Measurements from ENCODE around the gene SHROOM3. TPM values are rescaled to one million over a fixed set of nuclear protein-coding genes. Genes with fewer than 3 reads are reported as not detected.
A peak's percentile ranks its signal among the peaks of the same experiment; 100 is the strongest.

The SHROOM3 gene
- total RNA-seq, 2 donors from 2014 or later: 18.1 to 21.8 TPM

- Mint-ChIP-seq H3K27me3 (ENCODE audit: insufficient read depth) (no peaks in the 10 kb centered on the region), H3K9me3 (no peaks in the 10 kb centered on the region), H3K36me3 (ENCODE audit: low read depth) (peaks cover 61% of the 10 kb centered on the region), H3K4me3 (no peak overlapping the region), H3K27ac (peak overlapping the region; percentile 24), H3K4me1 (peaks cover 4% of the 10 kb centered on the region)
- Histone ChIP-seq H3K4me3 (ENCODE audit: low read length) (no peak overlapping the region), H3K36me3 (ENCODE audit: control insufficient read depth, insufficient read depth, low read length) (peaks cover 62% of the 10 kb centered on the region), H3K9me3 (ENCODE audit: control insufficient read depth, low read length) (peaks cover 10% of the 10 kb centered on the region), H3K27me3 (ENCODE audit: control insufficient read depth, insufficient read depth, low read length, poor library complexity, severe bottlenecking) (no peaks in the 10 kb centered on the region), H3K9ac (ENCODE audit: extremely low read depth, low read length, poor library complexity, severe bottlenecking) (no peak overlapping the region), H3K27ac (ENCODE audit: low read depth, low read length) (no peak overlapping the region), H3K4me1 (ENCODE audit: control insufficient read depth, insufficient read depth, low read length) (no peaks in the 10 kb centered on the region)
- TF ChIP-seq, protein P1, sequence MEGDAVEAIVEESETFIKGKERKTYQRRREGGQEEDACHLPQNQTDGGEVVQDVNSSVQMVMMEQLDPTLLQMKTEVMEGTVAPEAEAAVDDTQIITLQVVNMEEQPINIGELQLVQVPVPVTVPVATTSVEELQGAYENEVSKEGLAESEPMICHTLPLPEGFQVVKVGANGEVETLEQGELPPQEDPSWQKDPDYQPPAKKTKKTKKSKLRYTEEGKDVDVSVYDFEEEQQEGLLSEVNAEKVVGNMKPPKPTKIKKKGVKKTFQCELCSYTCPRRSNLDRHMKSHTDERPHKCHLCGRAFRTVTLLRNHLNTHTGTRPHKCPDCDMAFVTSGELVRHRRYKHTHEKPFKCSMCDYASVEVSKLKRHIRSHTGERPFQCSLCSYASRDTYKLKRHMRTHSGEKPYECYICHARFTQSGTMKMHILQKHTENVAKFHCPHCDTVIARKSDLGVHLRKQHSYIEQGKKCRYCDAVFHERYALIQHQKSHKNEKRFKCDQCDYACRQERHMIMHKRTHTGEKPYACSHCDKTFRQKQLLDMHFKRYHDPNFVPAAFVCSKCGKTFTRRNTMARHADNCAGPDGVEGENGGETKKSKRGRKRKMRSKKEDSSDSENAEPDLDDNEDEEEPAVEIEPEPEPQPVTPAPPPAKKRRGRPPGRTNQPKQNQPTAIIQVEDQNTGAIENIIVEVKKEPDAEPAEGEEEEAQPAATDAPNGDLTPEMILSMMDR (conservative IDR thresholded peaks at IDR 0.05): no peak
- no peak for DNase-seq
- 79 to 89% methylated on average over 2 to 5 of the region's 5 CpGs for WGBS, 2 experiments (ENCODE audit: insufficient coverage in 1 of 2, insufficient read length in 1 of 2)
These were observed 337.6 kb downstream of the SHROOM3 start for GRCh38 chr4:76772498-76773106.

GRCh38 chr4:76773766-76774165, 338.7 kb downstream of the SHROOM3 start:
- no peaks in the 10 kb centered on the region for H3K27me3 ChIP-seq (ENCODE audit: control insufficient read depth, insufficient read depth, low read length, poor library complexity, severe bottlenecking)
- H3K27ac Mint-ChIP-seq: no peak overlapping the region
- H3K9me3 Mint-ChIP-seq: no peaks in the 10 kb centered on the region
- H3K36me3 ChIP-seq (ENCODE audit: control insufficient read depth, insufficient read depth, low read length): peaks cover 61% of the 10 kb centered on the region
- H3K9ac ChIP-seq (ENCODE audit: extremely low read depth, low read length, poor library complexity, severe bottlenecking): no peak overlapping the region
- H3K27ac ChIP-seq (ENCODE audit: low read depth, low read length): peak overlapping the region; percentile 38
- H3K4me1 Mint-ChIP-seq: no peaks in the 10 kb centered on the region
- TF ChIP-seq, protein P1 (conservative IDR thresholded peaks at IDR 0.05): no peak
- no peaks in the 10 kb centered on the region for H3K4me1 ChIP-seq (ENCODE audit: control insufficient read depth, insufficient read depth, low read length)
- no peak overlapping the region for H3K4me3 Mint-ChIP-seq
- no peak for DNase-seq
- peaks cover 64% of the 10 kb centered on the region for H3K36me3 Mint-ChIP-seq (ENCODE audit: low read depth)
- H3K27me3 Mint-ChIP-seq (ENCODE audit: insufficient read depth): no peaks in the 10 kb centered on the region
- H3K9me3 ChIP-seq (ENCODE audit: control insufficient read depth, low read length): peaks cover 10% of the 10 kb centered on the region
- H3K4me3 ChIP-seq (ENCODE audit: low read length): no peak overlapping the region

GRCh38 chr4:76779740-76780459, 344.9 kb downstream of the SHROOM3 start:
- Histone ChIP-seq H3K27me3 (ENCODE audit: control insufficient read depth, insufficient read depth, low read length, poor library complexity, severe bottlenecking) (no peaks in the 10 kb centered on the region), H3K4me1 (ENCODE audit: control insufficient read depth, insufficient read depth, low read length) (peaks cover 4% of the 10 kb centered on the region), H3K4me3 (ENCODE audit: low read length) (no peak overlapping the region), H3K36me3 (ENCODE audit: control insufficient read depth, insufficient read depth, low read length) (peaks cover 51% of the 10 kb centered on the region), H3K9me3 (ENCODE audit: control insufficient read depth, low read length) (peaks cover 6% of the 10 kb centered on the region), H3K9ac (ENCODE audit: extremely low read depth, low read length, poor library complexity, severe bottlenecking) (no peak overlapping the region), H3K27ac (ENCODE audit: low read depth, low read length) (no peak overlapping the region)
- H3K27ac Mint-ChIP-seq: no peak overlapping the region
- peaks cover 11% of the 10 kb centered on the region for H3K4me1 Mint-ChIP-seq
- DNase-seq: peak; percentile 24
- no peaks in the 10 kb centered on the region for H3K27me3 Mint-ChIP-seq (ENCODE audit: insufficient read depth)
- H3K36me3 Mint-ChIP-seq (ENCODE audit: low read depth): peaks cover 53% of the 10 kb centered on the region
- H3K9me3 Mint-ChIP-seq: no peaks in the 10 kb centered on the region
- H3K4me3 Mint-ChIP-seq: no peak overlapping the region
- 92 to 96% methylated on average over 7 to 9 of the region's 9 CpGs for WGBS, 2 experiments (ENCODE audit: insufficient coverage in 1 of 2, insufficient read length in 1 of 2)
- TF ChIP-seq, protein P1 (conservative IDR thresholded peaks at IDR 0.05): no peak

Measured in endodermal cell (in vitro differentiated cells).